ENCODE data around the gene GGT6. TPM values are rescaled to one million over a fixed set of nuclear protein-coding genes. Genes with fewer than 3 reads are reported as not detected.

The GGT6 gene
- total and polyA plus RNA-seq, 7 experiments from 2014 or later: not detected

- Histone ChIP-seq H3K27me3 (ENCODE audit: control insufficient read depth in 2 of 2, insufficient read depth in 2 of 2, low read length in 2 of 2) (no peaks in the 10 kb centered on the region), H3K36me3 (ENCODE audit: control insufficient read depth in 2 of 3, insufficient read depth in 3 of 3, low read length in 3 of 3) (peaks cover 0 to 23% (median 0%) of the 10 kb centered on the region in 3 experiments), H3K9me3 (ENCODE audit: control insufficient read depth in 2 of 3, low read length in 3 of 3) (no peaks in the 10 kb centered on the region), H3K4me1 (ENCODE audit: control insufficient read depth in 2 of 2, insufficient read depth in 2 of 2, low read length in 2 of 2) (no peaks in the 10 kb centered on the region), H3K27ac (ENCODE audit: low read depth, low read length) (no peak overlapping the region), H3K4me3 (ENCODE audit: low read length) (no peak overlapping the region)
- H3K27ac Mint-ChIP-seq: peak overlapping the region in 1 of 9 donors; percentile 60
- intact Hi-C loops (cut with micrococcal nuclease): no loop called here
- H3K4me1 Mint-ChIP-seq: peaks cover 0 to 16% (median 3%) of the 10 kb centered on the region in 7 donors
- peaks cover 0 to 10% (median 5%) of the 10 kb centered on the region in 5 donors for H3K27me3 Mint-ChIP-seq
- H3K9me3 Mint-ChIP-seq: no peaks in the 10 kb centered on the region
- ATAC-seq: no peak
- POLR2A ChIA-PET: interaction anchor here (1.1 kb wide), 1 partner anchor 15 kb away, joined by 4 read pairs; no protein-coding TSS in a partner anchor
- CTCF ChIA-PET: interaction anchor here (0.5 kb wide), 1 partner anchor 114 kb away, joined by 3 read pairs; no protein-coding TSS in a partner anchor
- H3K36me3 Mint-ChIP-seq: peaks cover 0 to 4% (median 2%) of the 10 kb centered on the region in 5 donors
- DNase-seq: no peak
- no peak overlapping the region for H3K4me3 Mint-ChIP-seq
Measured at GRCh38 chr17:4534928-4535666, 25.3 kb downstream of the GGT6 start.

GRCh38 chr17:4534515-4534914 is 25.9 kb downstream of the GGT6 start:
- ATAC-seq: no peak
- Mint-ChIP-seq H3K9me3 (no peaks in the 10 kb centered on the region), H3K4me3 (no peak overlapping the region), H3K27ac (no peak overlapping the region), H3K27me3 (peaks cover 0 to 13% (median 5%) of the 10 kb centered on the region in 5 donors), H3K4me1 (peaks cover 0 to 16% (median 3%) of the 10 kb centered on the region in 7 donors), H3K36me3 (peaks cover 0 to under 1% (median 0%) of the 10 kb centered on the region in 5 donors)
- Histone ChIP-seq H3K4me3 (ENCODE audit: low read length) (no peak overlapping the region), H3K36me3 (ENCODE audit: control insufficient read depth in 2 of 3, insufficient read depth in 3 of 3, low read length in 3 of 3) (peaks cover 0 to 17% (median 0%) of the 10 kb centered on the region in 3 experiments), H3K27ac (ENCODE audit: low read depth, low read length) (no peak overlapping the region), H3K27me3 (ENCODE audit: control insufficient read depth in 2 of 2, insufficient read depth in 2 of 2, low read length in 2 of 2) (no peaks in the 10 kb centered on the region), H3K4me1 (ENCODE audit: control insufficient read depth in 2 of 2, insufficient read depth in 2 of 2, low read length in 2 of 2) (no peaks in the 10 kb centered on the region), H3K9me3 (ENCODE audit: control insufficient read depth in 2 of 3, low read length in 3 of 3) (no peaks in the 10 kb centered on the region)
- POLR2A ChIA-PET: no interaction called here
- CTCF ChIA-PET: interaction anchor here (0.5 kb wide), 1 partner anchor 114 kb away, joined by 3 read pairs; no protein-coding TSS in a partner anchor
- intact Hi-C loops (cut with micrococcal nuclease): no loop called here
- DNase-seq: no peak

GRCh38 chr17:4533523-4534504 is 26.6 kb downstream of the GGT6 start:
- peaks cover 0 to 10% (median 0%) of the 10 kb centered on the region in 3 experiments for H3K36me3 ChIP-seq (ENCODE audit: control insufficient read depth in 2 of 3, insufficient read depth in 3 of 3, low read length in 3 of 3)
- no peaks in the 10 kb centered on the region for H3K27me3 ChIP-seq (ENCODE audit: control insufficient read depth in 2 of 2, insufficient read depth in 2 of 2, low read length in 2 of 2)
- CTCF ChIA-PET: no interaction called here
- Mint-ChIP-seq H3K27me3 (peaks cover 0 to 15% (median 5%) of the 10 kb centered on the region in 5 donors), H3K36me3 (no peaks in the 10 kb centered on the region), H3K27ac (no peak overlapping the region), H3K4me3 (no peak overlapping the region), H3K4me1 (peaks cover 0 to 16% (median 3%) of the 10 kb centered on the region in 7 donors), H3K9me3 (no peaks in the 10 kb centered on the region)
- intact Hi-C loops (cut with micrococcal nuclease): no loop called here
- ATAC-seq (peak; percentile 21), DNase-seq (no peak)
- no peaks in the 10 kb centered on the region for H3K4me1 ChIP-seq (ENCODE audit: control insufficient read depth in 2 of 2, insufficient read depth in 2 of 2, low read length in 2 of 2)
- H3K4me3 ChIP-seq (ENCODE audit: low read length): no peak overlapping the region
- no peaks in the 10 kb centered on the region for H3K9me3 ChIP-seq (ENCODE audit: control insufficient read depth in 2 of 3, low read length in 3 of 3)
- no peak overlapping the region for H3K27ac ChIP-seq (ENCODE audit: low read depth, low read length)
- POLR2A ChIA-PET: no interaction called here

GRCh38 chr17:4532860-4533522 is 27.4 kb downstream of the GGT6 start:
- Mint-ChIP-seq H3K4me1 (peaks cover 0 to 16% (median 3%) of the 10 kb centered on the region in 7 donors), H3K36me3 (no peaks in the 10 kb centered on the region), H3K27ac (no peak overlapping the region), H3K4me3 (no peak overlapping the region), H3K27me3 (peaks cover 2 to 15% (median 5%) of the 10 kb centered on the region in 5 donors), H3K9me3 (no peaks in the 10 kb centered on the region)
- intact Hi-C loops (cut with micrococcal nuclease): no loop called here
- POLR2A ChIA-PET: no interaction called here
- DNase-seq (no peak), ATAC-seq (no peak)
- Histone ChIP-seq H3K4me1 (ENCODE audit: control insufficient read depth in 2 of 2, insufficient read depth in 2 of 2, low read length in 2 of 2) (no peaks in the 10 kb centered on the region), H3K4me3 (ENCODE audit: low read length) (no peak overlapping the region), H3K27ac (ENCODE audit: low read depth, low read length) (no peak overlapping the region), H3K36me3 (ENCODE audit: control insufficient read depth in 2 of 3, insufficient read depth in 3 of 3, low read length in 3 of 3) (peaks cover 0 to 2% (median 0%) of the 10 kb centered on the region in 3 experiments), H3K9me3 (ENCODE audit: control insufficient read depth in 2 of 3, low read length in 3 of 3) (no peaks in the 10 kb centered on the region), H3K27me3 (ENCODE audit: control insufficient read depth in 2 of 2, insufficient read depth in 2 of 2, low read length in 2 of 2) (no peaks in the 10 kb centered on the region)
- CTCF ChIA-PET: no interaction called here

- Histone ChIP-seq H3K4me1 (ENCODE audit: control insufficient read depth in 2 of 2, insufficient read depth in 2 of 2, low read length in 2 of 2) (no peaks in the 10 kb centered on the region), H3K27me3 (ENCODE audit: control insufficient read depth in 2 of 2, insufficient read depth in 2 of 2, low read length in 2 of 2) (no peaks in the 10 kb centered on the region), H3K9me3 (ENCODE audit: control insufficient read depth in 2 of 3, low read length in 3 of 3) (no peaks in the 10 kb centered on the region), H3K36me3 (ENCODE audit: control insufficient read depth in 2 of 3, insufficient read depth in 3 of 3, low read length in 3 of 3) (no peaks in the 10 kb centered on the region), H3K27ac (ENCODE audit: low read depth, low read length) (no peak overlapping the region), H3K4me3 (ENCODE audit: low read length) (no peak overlapping the region)
- Mint-ChIP-seq H3K36me3 (no peaks in the 10 kb centered on the region), H3K4me1 (peaks cover 0 to 16% (median 3%) of the 10 kb centered on the region in 7 donors), H3K4me3 (no peak overlapping the region), H3K27ac (peak overlapping the region in 2 of 9 donors; percentile 1 to 8), H3K9me3 (no peaks in the 10 kb centered on the region), H3K27me3 (peaks cover 5 to 15% (median 8%) of the 10 kb centered on the region in 5 donors)
- ChIA-PET CTCF (no interaction called here), POLR2A (no interaction called here)
- intact Hi-C loops (cut with micrococcal nuclease): no loop called here
- ATAC-seq (no peak), DNase-seq (no peak)
Measured at GRCh38 chr17:4531988-4532736, 28.2 kb downstream of the GGT6 start.

Measured in naive thymus-derived CD4-positive, alpha-beta T cell (primary cell).